GM23248 (cell line): Measurements from ENCODE around the gene ABLIM2.

ENCODE experiments used
- EZH2 ChIP-seq: fragments of 200-600 bp; sonication (generic); IDR thresholded peaks from 2 replicates; pipeline ENCODE4 v1.6.1; 2018; ENCODE audit warnings: antibody characterized with exemption, mild to moderate bottlenecking; ENCODE audit not compliant: insufficient read depth, poor library complexity, severe bottlenecking
- EZH2phosphoT487 ChIP-seq: fragments of 200-600 bp; sonication (generic); IDR thresholded peaks from 2 replicates; pipeline ENCODE4 v1.6.1; 2018; ENCODE audit warnings: antibody characterized with exemption, moderate library complexity, mild to moderate bottlenecking, low read depth; ENCODE audit not compliant: insufficient read depth

DNA sequence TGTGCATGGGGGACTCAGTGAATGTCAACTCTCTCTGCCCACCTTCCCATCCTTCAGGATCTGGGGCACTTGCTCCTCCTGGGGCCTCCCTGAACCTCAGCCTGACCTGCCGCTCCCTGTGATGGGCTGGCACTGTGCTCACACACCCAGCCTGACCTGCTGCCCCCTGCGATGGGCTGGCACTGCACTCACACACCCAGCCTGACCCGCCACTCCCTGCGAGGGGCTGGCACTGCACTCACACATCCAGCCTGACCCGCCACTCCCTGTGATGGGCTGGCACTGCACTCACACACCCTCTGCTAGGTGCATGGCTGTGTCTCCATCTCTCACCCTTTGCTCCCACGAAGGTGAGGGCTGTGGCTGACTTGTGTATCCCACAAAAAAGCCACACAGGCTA lies 103.4 kb downstream of the ABLIM2 start:
- no peak for TF ChIP-seq EZH2
- TF ChIP-seq EZH2phosphoT487, result no peak
